Fibroblast of skin of left quadriceps (primary cell): ENCODE results near the gene ZNF763.
"Not testable (repeated sequence)": the region's sequence is repeated elsewhere in the genome, so short reads cannot be mapped to it uniquely, and the experiment has no call there.

Source experiments
- DNase-seq, 2 experiments: peaks; one replicate each; pipeline ENCODE4 v3.0.0-alpha.2; 2013; ENCODE audit warnings: low read depth in 2 of 2

Gene ZNF763

GRCh38 chr19:11964858-11965645, at the start of gene ZNF763:
TSS of gene ZNF763 (plus strand) at chr19:11965040. CDS start at chr19:11965209, 169 bp downstream.
- DNase-seq = peak; percentile 40 to 46

GRCh38 chr19:11921852-11922495, 42.9 kb upstream of the ZNF763 start:
- no peak for DNase-seq

- DNase-seq = peak; percentile 78 to 81
Measured at GRCh38 chr19:11924886-11925650, 39.8 kb upstream of the ZNF763 start, which contains the start of gene ZNF700. TSS of gene ZNF700 (plus strand) at chr19:11925107. CDS start at chr19:11925211, 104 bp downstream.

- not testable (repeated sequence) for DNase-seq
Measured at GRCh38 chr19:11925651-11926187, 39.1 kb upstream of the ZNF763 start.

GRCh38 chr19:11927227-11927626, 37.6 kb upstream of the ZNF763 start:
- no peak for DNase-seq

- no peak for DNase-seq
Measured at GRCh38 chr19:11931051-11931450, 33.8 kb upstream of the ZNF763 start.

GRCh38 chr19:11931513-11931912, 33.3 kb upstream of the ZNF763 start:
- DNase-seq = no peak

GRCh38 chr19:11935829-11936228, 29.0 kb upstream of the ZNF763 start:
- DNase-seq = not testable (repeated sequence)

GRCh38 chr19:11938383-11938782, 26.5 kb upstream of the ZNF763 start:
- not testable (repeated sequence) for DNase-seq

GRCh38 chr19:11941361-11941887, 23.4 kb upstream of the ZNF763 start:
- DNase-seq = not testable (repeated sequence)

- DNase-seq = no peak
Measured at GRCh38 chr19:11942008-11942842, 22.6 kb upstream of the ZNF763 start.

GRCh38 chr19:11942843-11943108, 22.1 kb upstream of the ZNF763 start:
- DNase-seq = no peak

GRCh38 chr19:11944656-11945055, 20.2 kb upstream of the ZNF763 start:
- DNase-seq = no peak

GRCh38 chr19:11948646-11949045, 16.2 kb upstream of the ZNF763 start:
- no peak for DNase-seq

GRCh38 chr19:11949201-11949600, 15.6 kb upstream of the ZNF763 start:
- no peak for DNase-seq

GRCh38 chr19:11949614-11950080, 15.2 kb upstream of the ZNF763 start:
- DNase-seq = not testable (repeated sequence)

GRCh38 chr19:11950312-11950711, 14.5 kb upstream of the ZNF763 start:
- DNase-seq = no peak

GRCh38 chr19:11963566-11964355, 1.1 kb upstream of the ZNF763 start:
- peak; percentile 26 to 32 for DNase-seq

- DNase-seq = no peak
Measured at GRCh38 chr19:11964496-11964857, 363 bp upstream of the ZNF763 start.

GRCh38 chr19:11970174-11970573, 5.3 kb downstream of the ZNF763 start:
- no peak for DNase-seq
